H9 (cell line): ENCODE measurements around the gene MED22. TPM values are rescaled to one million over a fixed set of nuclear protein-coding genes. Genes with fewer than 3 reads are reported as not detected.

Experiments used
- DNase-seq: peaks from one replicate; pipeline ENCODE4 v3.0.0-alpha.2; 2017
- H2AFZ ChIP-seq: one replicate; pipeline ENCODE4 v1.6.1; 2013; ENCODE audit warnings: mild to moderate bottlenecking, low read length, control low read depth, moderate library complexity
- H2AK5ac ChIP-seq: 2 replicates; pipeline ENCODE4 v1.6.1; 2013; ENCODE audit warnings: low read length, control low read depth, mixed read lengths; ENCODE audit not compliant: insufficient read length
- H2BK120ac ChIP-seq: one replicate; pipeline ENCODE4 v1.6.1; 2013; ENCODE audit warnings: low read depth, mild to moderate bottlenecking, low read length, control low read depth, inconsistent platforms; ENCODE audit not compliant: poor library complexity, severe bottlenecking
- H2BK12ac ChIP-seq: 2 replicates; pipeline ENCODE4 v1.6.1; 2013; ENCODE audit warnings: low read length, control low read depth, mixed read lengths, low read depth; ENCODE audit not compliant: insufficient read length
- H2BK15ac ChIP-seq: 2 replicates; pipeline ENCODE4 v1.6.1; 2013; ENCODE audit warnings: low read depth, low read length, control low read depth
- H2BK20ac ChIP-seq: one replicate; pipeline ENCODE4 v1.6.1; 2013; ENCODE audit warnings: low read depth, mild to moderate bottlenecking, low read length, control low read depth, inconsistent platforms; ENCODE audit not compliant: poor library complexity, severe bottlenecking
- H2BK5ac ChIP-seq: 2 replicates; pipeline ENCODE4 v1.6.1; 2013; ENCODE audit warnings: low read length, control low read depth, mixed read lengths; ENCODE audit not compliant: insufficient read length
- H3K14ac ChIP-seq: 2 replicates; pipeline ENCODE4 v1.6.1; 2013; ENCODE audit warnings: low read length, control low read depth; ENCODE audit not compliant: insufficient read depth
- H3K18ac ChIP-seq: 2 replicates; pipeline ENCODE4 v1.6.1; 2013; ENCODE audit warnings: low read depth, mild to moderate bottlenecking, mixed read lengths, low read length, control low read depth; ENCODE audit not compliant: insufficient read length
- H3K23ac ChIP-seq: 2 replicates; pipeline ENCODE4 v1.6.1; 2013; ENCODE audit warnings: low read length, control low read depth, mixed read lengths, low read depth; ENCODE audit not compliant: insufficient read length
- H3K23me2 ChIP-seq: 2 replicates; pipeline ENCODE4 v1.6.1; 2013; ENCODE audit warnings: low read depth, mild to moderate bottlenecking, mixed read lengths, low read length, control low read depth; ENCODE audit not compliant: insufficient read length, poor library complexity, severe bottlenecking
- H3K27ac ChIP-seq: 2 replicates; pipeline ENCODE4 v1.5.1; 2013; ENCODE audit warnings: low read length, control low read depth, mixed read lengths, low read depth; ENCODE audit not compliant: insufficient read length
- H3K27me3 ChIP-seq: 2 replicates; pipeline ENCODE4 v1.6.1; 2013; ENCODE audit warnings: low read length, control low read depth, inconsistent platforms; ENCODE audit not compliant: insufficient read depth
- H3K4ac ChIP-seq: 2 replicates; pipeline ENCODE4 v1.6.1; 2013; ENCODE audit warnings: low read depth, mild to moderate bottlenecking, control low read depth, inconsistent platforms, low read length, moderate library complexity
- H3K4me1 ChIP-seq: 2 replicates; pipeline ENCODE4 v1.6.1; 2013; ENCODE audit warnings: low read length, control low read depth, inconsistent platforms; ENCODE audit not compliant: insufficient read depth
- H3K4me2 ChIP-seq: 2 replicates; pipeline ENCODE4 v1.6.1; 2013; ENCODE audit warnings: low read length, control low read depth, mixed read lengths; ENCODE audit not compliant: insufficient read length, insufficient read depth
- H3K56ac ChIP-seq: 2 replicates; pipeline ENCODE4 v1.6.1; 2013; ENCODE audit warnings: low read depth, mild to moderate bottlenecking, mixed read lengths, low read length, control low read depth; ENCODE audit not compliant: insufficient read length
- H3K79me1 ChIP-seq: 2 replicates; pipeline ENCODE4 v1.6.1; 2013; ENCODE audit warnings: low read depth, mild to moderate bottlenecking, moderate library complexity, low read length, control low read depth, inconsistent platforms; ENCODE audit not compliant: insufficient read depth, poor library complexity, severe bottlenecking
- H3K79me2 ChIP-seq: 2 replicates; pipeline ENCODE4 v1.6.1; 2013; ENCODE audit warnings: low read length, control low read depth, inconsistent platforms; ENCODE audit not compliant: insufficient read depth
- H3K9ac ChIP-seq: 2 replicates; pipeline ENCODE4 v1.6.1; 2013; ENCODE audit warnings: low read length, control low read depth, mixed read lengths; ENCODE audit not compliant: insufficient read length; ENCODE audit errors: extremely low read depth
- H3K9me3 ChIP-seq: one replicate; pipeline ENCODE4 v1.6.1; 2013; ENCODE audit warnings: low read depth, low read length, inconsistent platforms; ENCODE audit not compliant: control insufficient read depth
- H3T11ph ChIP-seq: one replicate; pipeline ENCODE4 v1.6.1; 2013; ENCODE audit warnings: mild to moderate bottlenecking, low read length, control low read depth, inconsistent platforms
- H4K20me1 ChIP-seq: one replicate; pipeline ENCODE4 v1.6.1; 2013; ENCODE audit not compliant: control insufficient read depth, insufficient read length, insufficient read depth
- H4K5ac ChIP-seq: 2 replicates; pipeline ENCODE4 v1.6.1; 2013; ENCODE audit warnings: low read depth, mild to moderate bottlenecking, mixed read lengths, low read length, control low read depth; ENCODE audit not compliant: insufficient read length
- H4K8ac ChIP-seq: replicated peaks from 2 replicates; pipeline ENCODE4 v1.6.1; 2013; ENCODE audit warnings: low read length, control low read depth, mixed read lengths, low read depth; ENCODE audit not compliant: insufficient read length
- H4K91ac ChIP-seq: 2 replicates; pipeline ENCODE4 v1.6.1; 2013; ENCODE audit warnings: low read depth, mild to moderate bottlenecking, moderate library complexity, mixed read lengths, low read length, control low read depth; ENCODE audit not compliant: insufficient read length
- H3K27ac Mint-ChIP-seq, 3 experiments: 2 replicates in 2 of 3; 3 replicates in 1 of 3; pipeline ENCODE4 v1.8.0; 2020 to 2021; ENCODE audit warnings: mixed read lengths in 3 of 3, mild to moderate bottlenecking in 1 of 3, moderate library complexity in 1 of 3
- H3K27me3 Mint-ChIP-seq: 2 replicates; pipeline ENCODE4 v1.8.0; 2021; ENCODE audit warnings: low read depth, mild to moderate bottlenecking, moderate library complexity, mixed read lengths
- H3K36me3 Mint-ChIP-seq, 3 experiments: 2 replicates in 2 of 3; 3 replicates in 1 of 3; pipeline ENCODE4 v1.8.0; 2020 to 2021; ENCODE audit warnings: low read depth in 3 of 3, mixed read lengths in 3 of 3; ENCODE audit not compliant: insufficient read depth in 1 of 3
- H3K4me1 Mint-ChIP-seq, 2 experiments: 2 replicates each; pipeline ENCODE4 v1.8.0; 2020; ENCODE audit warnings: mixed read lengths in 2 of 2
- H3K4me3 Mint-ChIP-seq, 2 experiments: 2 replicates in 1 of 2; 3 replicates in 1 of 2; pipeline ENCODE4 v1.8.0; 2020 to 2021; ENCODE audit warnings: mild to moderate bottlenecking in 2 of 2, mixed read lengths in 2 of 2, moderate library complexity in 1 of 2
- H3K9me3 Mint-ChIP-seq, 2 experiments: 2 replicates in 1 of 2; 3 replicates in 1 of 2; pipeline ENCODE4 v1.8.0; 2020; ENCODE audit warnings: mild to moderate bottlenecking in 2 of 2, mixed read lengths in 2 of 2, moderate library complexity in 1 of 2
- CTCF ChIP-seq: fragments of 200-600 bp; sonication (generic); conservative IDR thresholded peaks from 3 replicates; pipeline ENCODE4 v1.8.0; 2021; ENCODE audit warnings: antibody characterized with exemption, mild to moderate bottlenecking
- WGBS: extraction: QIAGEN DNeasy Blood & Tissue Kit; methylation state at CpG from one replicate; pipeline ENCODE4 v1.1.7; 2013; ENCODE audit warnings: missing lambda C conversion rate, low lambda C conversion rate, mixed read lengths; ENCODE audit not compliant: insufficient read length; ENCODE audit errors: extremely low coverage; 5-methylcytosine and 5-hydroxymethylcytosine counted together
- total RNA-seq: library from RNA; stranded (reverse); gene quantifications from 2 replicates; pipeline ENCODE4 v1.2.1, GENCODE V29; 2021

MED22 gene
- total RNA-seq, 1 experiment from 2014 or later = 60.1 TPM

GRCh38 chr9:133397370-133397769 is 49.4 kb upstream of the MED22 start:
- Histone ChIP-seq H2BK12ac (no peak overlapping the region), H2BK120ac (no peak overlapping the region), H3K23ac (no peak overlapping the region), H3K9me3 (no peaks in the 10 kb centered on the region), H3K27ac (no peak overlapping the region), H3K27me3 (no peaks in the 10 kb centered on the region), H4K20me1 (no peaks in the 10 kb centered on the region), H3K79me1 (no peaks in the 10 kb centered on the region), H4K91ac (no peak overlapping the region), H3K4ac (no peak overlapping the region), H3T11ph (no peak overlapping the region), H3K23me2 (no peaks in the 10 kb centered on the region), H4K5ac (no peak overlapping the region), H3K18ac (no peak overlapping the region), H2BK20ac (no peak overlapping the region), H3K4me2 (no peak overlapping the region), H3K56ac (no peak overlapping the region), H3K14ac (no peak overlapping the region), H2BK5ac (no peak overlapping the region), H3K79me2 (no peaks in the 10 kb centered on the region), H3K4me1 (no peaks in the 10 kb centered on the region), H4K8ac (no peak overlapping the region), H2AFZ (no peak overlapping the region), H2AK5ac (no peak overlapping the region), H3K9ac (no peak overlapping the region), H2BK15ac (no peak overlapping the region)
- Mint-ChIP-seq H3K36me3 (no peaks in the 10 kb centered on the region; a peak in 1 of 7 replicates), H3K4me1 (peaks cover 0 to 3% of the 10 kb centered on the region in 2 experiments; a peak in 1 of 4 replicates), H3K27ac (no peak overlapping the region; a peak in 1 of 7 replicates), H3K27me3 (peaks cover 24% of the 10 kb centered on the region), H3K9me3 (peaks cover 0 to 2% of the 10 kb centered on the region in 2 experiments; a peak in 1 of 5 replicates), H3K4me3 (no peak overlapping the region)
- no CpG with 5 or more reads among the region's 6 CpGs for WGBS
- TF ChIP-seq CTCF = no peak
- DNase-seq = no peak
